ENCODE results near the gene MTREX.

The MTREX gene

GRCh38 chr5:55385846-55386245, 78.1 kb downstream of the MTREX start:
- DNase-seq, result no peak

- DNase-seq, result no peak
Observed at GRCh38 chr5:55386356-55386755, 78.6 kb downstream of the MTREX start.

GRCh38 chr5:55387865-55388264, 80.1 kb downstream of the MTREX start:
- DNase-seq, result no peak

- DNase-seq, result no peak
Observed at GRCh38 chr5:55391707-55392106, 83.9 kb downstream of the MTREX start.

GRCh38 chr5:55392669-55393068, 84.9 kb downstream of the MTREX start:
- no peak for DNase-seq

GRCh38 chr5:55393501-55394175, 85.8 kb downstream of the MTREX start:
- no peak for DNase-seq

DNA sequence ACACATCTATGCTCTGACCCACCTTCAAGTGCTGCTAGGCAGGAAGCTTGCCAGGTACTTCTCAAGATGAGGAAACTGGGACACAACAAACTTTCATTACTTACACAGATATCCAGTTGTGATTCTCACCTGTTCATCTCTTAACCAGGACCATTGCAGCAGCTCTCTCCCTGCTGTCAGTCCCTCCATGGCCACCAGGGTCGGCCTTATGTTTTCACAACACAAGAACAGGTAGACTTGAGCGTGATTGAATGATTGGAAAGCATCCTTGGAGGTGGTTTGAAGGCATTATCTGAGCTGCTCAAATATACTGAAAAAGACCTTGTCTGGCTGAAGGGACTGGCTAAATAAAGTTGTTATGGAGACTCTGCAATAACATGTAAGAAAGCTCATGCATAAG, 94.4 kb downstream of the MTREX start:
- DNase-seq, result no peak

DNA sequence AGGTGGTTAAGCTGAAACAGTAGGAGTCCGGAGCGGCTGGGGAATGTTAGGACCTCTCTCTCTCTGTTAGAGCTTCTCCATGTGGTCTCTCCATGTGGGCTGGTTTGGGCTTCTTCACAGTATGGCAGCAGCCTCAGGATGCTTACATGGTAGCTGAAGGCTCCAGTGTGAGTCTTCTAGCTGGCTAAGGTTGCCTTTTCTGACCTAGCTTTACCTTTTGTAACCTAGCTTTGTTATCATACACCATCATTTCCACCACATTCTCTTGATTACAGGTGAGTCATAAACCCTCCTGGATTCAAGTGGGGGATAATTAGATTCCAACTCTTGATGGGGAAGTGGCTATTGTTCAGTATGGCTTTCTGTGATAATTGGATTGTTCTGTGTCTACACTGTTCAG, 98.5 kb downstream of the MTREX start:
- DNase-seq, result no peak

- DNase-seq, result no peak
Observed at GRCh38 chr5:55407059-55407684, 99.4 kb downstream of the MTREX start.

GRCh38 chr5:55407984-55408383, 100.2 kb downstream of the MTREX start:
- DNase-seq, result no peak

DNA sequence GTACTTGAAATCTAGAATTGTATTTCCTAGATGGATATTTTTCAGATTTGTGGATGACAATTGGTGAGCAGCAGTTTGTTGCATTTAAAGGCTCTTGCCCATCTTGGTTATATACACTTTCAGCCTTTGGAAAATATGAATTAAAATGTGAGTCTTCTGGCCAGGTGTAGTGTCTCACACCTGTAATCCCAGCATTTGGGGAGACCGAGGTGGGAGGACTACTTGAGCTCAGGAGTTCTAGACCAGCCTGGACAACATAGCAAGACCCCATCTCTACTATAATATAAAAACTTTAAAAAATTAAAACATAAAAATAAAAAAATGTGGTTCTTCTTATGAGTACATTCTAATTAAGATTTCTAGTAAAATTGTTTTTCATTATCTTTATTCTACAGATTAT, 102.0 kb downstream of the MTREX start:
- no peak for DNase-seq

- DNase-seq, result no peak
Observed at GRCh38 chr5:55410845-55411244, 103.1 kb downstream of the MTREX start.

GRCh38 chr5:55411876-55412275, 104.1 kb downstream of the MTREX start:
- no peak for DNase-seq

GRCh38 chr5:55413644-55414043, 105.9 kb downstream of the MTREX start:
- no peak for DNase-seq

- no peak for DNase-seq
Observed at GRCh38 chr5:55415071-55415470, 107.3 kb downstream of the MTREX start.

DNA sequence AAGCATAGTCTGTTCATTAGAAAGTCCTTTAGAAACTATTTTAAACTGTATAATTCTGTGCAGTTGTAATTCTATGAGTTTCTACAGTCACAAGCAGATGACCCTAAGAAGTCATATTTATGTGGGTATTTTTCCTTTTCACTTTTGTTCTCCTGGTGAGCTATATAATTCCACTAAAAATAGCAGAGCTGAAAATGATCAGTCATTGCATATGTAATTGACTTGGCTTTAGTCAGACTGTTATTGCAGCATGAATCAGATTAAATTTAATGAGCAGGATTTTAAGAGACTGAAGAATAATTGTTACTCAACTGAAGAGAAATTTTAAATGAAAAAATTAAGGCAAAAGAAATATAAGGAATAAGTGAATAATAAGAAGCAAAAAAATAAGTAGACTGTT, 108.5 kb downstream of the MTREX start:
- DNase-seq, result no peak

DNA sequence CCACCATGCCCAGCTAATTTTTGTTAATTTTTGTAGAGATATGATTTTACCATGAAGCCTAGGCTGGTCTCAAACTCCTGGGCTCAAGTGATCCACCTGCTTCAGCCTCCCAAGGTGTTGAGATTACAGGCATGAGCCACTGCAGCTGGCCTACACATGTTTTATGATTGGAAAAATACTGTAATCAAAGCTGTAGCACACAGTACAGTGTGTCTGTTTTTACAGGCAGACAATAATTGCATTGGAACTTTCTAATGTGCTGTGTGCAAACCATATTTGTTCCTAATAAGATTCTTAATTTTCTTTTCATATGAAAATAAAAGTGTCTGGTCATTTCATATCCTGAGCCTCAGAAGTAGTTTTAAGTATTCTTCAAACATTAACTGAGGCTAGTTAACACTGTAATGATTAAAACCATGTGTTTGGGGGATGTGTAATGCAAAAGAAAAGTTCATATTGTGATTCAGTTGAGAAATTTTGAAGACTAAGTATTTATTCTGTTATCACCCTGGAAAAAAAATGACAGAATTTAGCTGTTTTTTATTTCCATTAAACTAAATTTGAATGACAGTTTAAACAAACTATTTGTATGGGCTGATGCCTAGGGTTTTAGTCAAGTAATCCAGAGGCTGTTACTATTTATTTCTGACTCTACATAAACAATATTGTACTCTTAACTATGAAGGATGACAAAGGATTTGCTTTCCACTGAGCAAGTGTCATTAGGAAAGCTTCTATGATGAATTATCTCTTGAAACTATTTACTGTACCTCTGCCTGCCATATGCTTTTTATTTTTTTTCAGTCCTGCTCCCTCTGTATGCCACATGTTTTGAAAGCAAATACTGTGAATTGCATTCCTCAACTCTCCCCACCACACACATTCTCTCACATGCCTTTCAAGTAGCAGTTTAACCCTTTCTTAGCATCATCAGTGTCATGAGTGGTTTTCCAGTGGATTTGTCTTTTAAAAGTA, 111.5 kb downstream of the MTREX start:
- no peak for DNase-seq

DNA sequence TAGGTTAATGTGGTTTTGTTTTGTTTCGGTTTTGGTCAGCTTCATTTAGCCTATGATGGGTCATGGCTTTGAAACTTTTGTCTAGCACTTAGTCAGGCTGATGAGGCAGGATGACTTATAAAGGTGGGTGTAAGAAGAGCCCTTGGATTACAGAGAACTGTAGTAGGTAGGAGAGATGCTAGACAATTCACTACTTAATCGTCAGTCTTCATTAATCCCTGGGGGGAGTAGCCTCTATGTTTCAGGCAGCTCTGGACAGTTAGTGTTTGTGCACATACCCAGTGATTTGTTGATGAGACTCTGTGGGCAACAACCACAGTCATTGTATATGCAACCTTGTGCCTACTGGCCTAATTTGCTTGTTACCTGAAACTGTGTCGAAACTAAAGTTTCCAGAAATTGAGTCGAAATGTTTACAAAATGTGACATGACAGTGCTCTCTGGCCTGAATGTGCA, 113.3 kb downstream of the MTREX start:
- DNase-seq, result no peak

- no peak for DNase-seq
Observed at GRCh38 chr5:55426455-55426854, 118.7 kb downstream of the MTREX start.

GRCh38 chr5:55427157-55427556, 119.4 kb downstream of the MTREX start:
- no peak for DNase-seq

DNA sequence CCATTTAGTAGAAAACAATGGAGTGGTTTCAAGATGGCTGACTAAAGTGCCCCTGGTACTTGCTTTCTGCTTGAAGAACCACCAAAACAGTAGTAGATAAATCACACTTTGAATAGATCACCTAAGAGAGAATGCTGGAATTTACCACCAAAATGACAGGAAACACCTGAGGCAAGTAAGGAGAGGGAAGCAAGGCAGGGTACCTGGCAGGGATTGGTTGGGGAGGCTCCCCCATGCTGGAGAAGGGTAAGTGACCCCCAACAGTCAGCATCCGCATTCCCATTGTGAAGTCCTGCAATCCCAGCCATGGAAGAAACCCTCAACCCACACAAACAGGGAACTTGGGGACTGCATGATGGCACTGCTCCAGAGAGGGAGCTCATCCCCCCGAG, 121.4 kb downstream of the MTREX start:
- DNase-seq, result no peak

GRCh38 chr5:55429613-55430253, 121.9 kb downstream of the MTREX start:
- no peak for DNase-seq

DNA sequence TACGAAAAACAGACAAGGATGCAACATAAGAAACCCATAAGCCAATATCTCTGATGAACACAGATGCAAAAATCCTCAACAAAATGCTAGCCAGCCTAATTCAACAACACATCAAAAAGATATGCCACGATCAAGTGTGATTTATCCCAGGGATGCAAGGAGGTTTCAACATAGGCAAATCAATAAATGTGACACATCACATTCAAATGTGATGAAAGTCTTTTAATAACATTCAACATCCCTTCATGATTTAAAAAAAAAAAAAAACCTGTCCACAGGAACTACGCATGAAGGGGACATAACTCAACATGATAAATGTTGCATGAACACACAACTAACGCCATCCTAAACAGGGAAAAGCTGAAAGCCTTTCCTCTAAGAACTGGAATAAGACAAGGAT, 124.8 kb downstream of the MTREX start:
- DNase-seq, result no peak

All from stimulated activated CD8-positive, alpha-beta memory T cell treated with anti-CD3 and anti-CD28 coated beads, Interleukin-4, amount 100 ng/mL, for 48 hours (primary cell).